GM19397 (cell line): ENCODE data around the gene PEMT.
"Not testable (repeated sequence)": the region's sequence is repeated elsewhere in the genome, so short reads cannot be mapped to it uniquely, and the experiment has no call there.

Experiments used
- ATAC-seq: cut with Tn5 transposase; IDR thresholded peaks from one replicate; pipeline ENCODE4 v1.9.1; 2021; ENCODE audit warnings: mild to moderate bottlenecking, moderate library complexity; ENCODE audit not compliant: unreplicated experiment

Gene PEMT

GRCh38 chr17:17492571-17492970 is 98.9 kb downstream of the PEMT start:
- ATAC-seq = no peak

GRCh38 chr17:17492085-17492484 is 99.4 kb downstream of the PEMT start:
- ATAC-seq = no peak

- no peak for ATAC-seq
These were observed 99.9 kb downstream of the PEMT start for GRCh38 chr17:17491546-17491988.

GRCh38 chr17:17491031-17491471 is 100.5 kb downstream of the PEMT start:
- no peak for ATAC-seq

- ATAC-seq = no peak
These were observed 103.5 kb downstream of the PEMT start for GRCh38 chr17:17487998-17488397.

GRCh38 chr17:17486416-17486815 is 105.1 kb downstream of the PEMT start:
- ATAC-seq = not testable (repeated sequence)

GRCh38 chr17:17485420-17485819 is 106.1 kb downstream of the PEMT start:
- no peak for ATAC-seq

- no peak for ATAC-seq
These were observed 107.0 kb downstream of the PEMT start for GRCh38 chr17:17484451-17484899.

- no peak for ATAC-seq
These were observed 109.6 kb downstream of the PEMT start for GRCh38 chr17:17481860-17482259.

GRCh38 chr17:17480593-17481148 is 110.8 kb downstream of the PEMT start:
- ATAC-seq = no peak

- no peak for ATAC-seq
These were observed 112.3 kb downstream of the PEMT start for GRCh38 chr17:17479209-17479608.

- ATAC-seq = peak; percentile 86
These were observed 114.5 kb downstream of the PEMT start, which contains the start of gene MED9 for GRCh38 chr17:17476865-17477467. Gene MED9, plus strand, starts transcription at chr17:17477000. Its CDS starts 42 bp downstream, at chr17:17477042.

- ATAC-seq = no peak
These were observed 117.2 kb downstream of the PEMT start for GRCh38 chr17:17474341-17474740.

- ATAC-seq = no peak
These were observed 119.1 kb downstream of the PEMT start for GRCh38 chr17:17472333-17472920.

GRCh38 chr17:17469996-17470395 is 121.5 kb downstream of the PEMT start:
- no peak for ATAC-seq

- no peak for ATAC-seq
These were observed 122.2 kb downstream of the PEMT start for GRCh38 chr17:17469358-17469757.

- ATAC-seq = no peak
These were observed 123.1 kb downstream of the PEMT start for GRCh38 chr17:17468217-17469010.

GRCh38 chr17:17467720-17468119 is 123.8 kb downstream of the PEMT start:
- ATAC-seq = no peak

- ATAC-seq = no peak
These were observed 124.5 kb downstream of the PEMT start for GRCh38 chr17:17467016-17467415.

- no peak for ATAC-seq
These were observed 125.0 kb downstream of the PEMT start for GRCh38 chr17:17466511-17466910.

- ATAC-seq = not testable (repeated sequence)
These were observed 125.6 kb downstream of the PEMT start for GRCh38 chr17:17465878-17466277.
